HepG2 (cell line): ENCODE results near the gene PLEKHB2. TPM values are rescaled to one million over a fixed set of nuclear protein-coding genes. Genes with fewer than 3 reads are reported as not detected.

Experiments
- ADNP ChIP-seq: sonication (generic); formaldehyde crosslinking; IDR thresholded peaks from 2 replicates; pipeline ENCODE4 v1.4.0; 2020; ENCODE audit warnings: missing genetic modification reagents
- AHDC1 ChIP-seq: sonication (generic); formaldehyde crosslinking; IDR thresholded peaks from 2 replicates; pipeline ENCODE4 v1.5.1; 2020; ENCODE audit warnings: mild to moderate bottlenecking, missing genetic modification reagents, borderline replicate concordance
- DR1 ChIP-seq: sonication (generic); formaldehyde crosslinking; IDR thresholded peaks from 2 replicates; pipeline ENCODE4 v1.8.0; 2021; ENCODE audit warnings: mild to moderate bottlenecking, missing genetic modification reagents, inconsistent platforms
- HDAC1 ChIP-seq: sonication (generic); formaldehyde crosslinking; IDR thresholded peaks from 2 replicates; pipeline ENCODE4 v1.5.1; 2020; ENCODE audit warnings: mild to moderate bottlenecking, missing genetic modification reagents
- HOXA9 ChIP-seq: sonication (generic); formaldehyde crosslinking; IDR thresholded peaks from 2 replicates; pipeline ENCODE4 v1.8.1; 2022; ENCODE audit warnings: missing genetic modification reagents, mild to moderate bottlenecking, moderate library complexity, borderline replicate concordance
- KDM2A ChIP-seq: sonication (generic); formaldehyde crosslinking; IDR thresholded peaks from 2 replicates; pipeline ENCODE4 v1.4.0; 2020; ENCODE audit warnings: low read depth, missing genetic modification reagents, borderline replicate concordance
- KLF13 ChIP-seq: sonication (generic); formaldehyde crosslinking; IDR thresholded peaks from 2 replicates; pipeline ENCODE4 v1.4.0; 2020; ENCODE audit warnings: mild to moderate bottlenecking, missing genetic modification reagents
- MAFK ChIP-seq, 2 experiments: IDR thresholded peaks in 1 of 2; conservative IDR thresholded peaks in 1 of 2; 2 replicates each; pipeline ENCODE4 v1.6.1; 2011; ENCODE audit warnings: improper control_type of control experiment in 2 of 2, low read length in 2 of 2
- PTBP1 ChIP-seq: fragments of 200-400 bp; formaldehyde crosslinking; IDR thresholded peaks from 2 replicates; pipeline ENCODE4 v1.6.1; 2018; ENCODE audit warnings: low read length, low read depth; ENCODE audit not compliant: poor library complexity, severe bottlenecking
- RFXAP ChIP-seq: sonication (generic); formaldehyde crosslinking; IDR thresholded peaks from 2 replicates; pipeline ENCODE4 v1.4.0; 2020; ENCODE audit warnings: missing genetic modification reagents, borderline replicate concordance
- RORA ChIP-seq: sonication (generic); formaldehyde crosslinking; IDR thresholded peaks from 2 replicates; pipeline ENCODE4 v1.5.0; 2020; ENCODE audit warnings: mild to moderate bottlenecking, missing genetic modification reagents, moderate library complexity
- SAP130 ChIP-seq: IDR thresholded peaks from 2 replicates; pipeline ENCODE4 v1.6.1; 2016; ENCODE audit warnings: low read depth
- SMAD3 ChIP-seq: sonication (generic); formaldehyde crosslinking; IDR thresholded peaks from 2 replicates; pipeline ENCODE4 v1.4.0; 2020; ENCODE audit warnings: missing genetic modification reagents
- TCF7 ChIP-seq: sonication (generic); IDR thresholded peaks from 2 replicates; pipeline ENCODE4 v1.6.1; 2016; ENCODE audit warnings: antibody characterized with exemption, low read depth
- ZNF589 ChIP-seq: sonication (generic); formaldehyde crosslinking; conservative IDR thresholded peaks from 2 replicates; pipeline ENCODE4 v1.8.0; 2022; ENCODE audit warnings: mild to moderate bottlenecking, moderate library complexity, missing genetic modification reagents
- ZNF615 ChIP-seq: sonication (generic); formaldehyde crosslinking; IDR thresholded peaks from 2 replicates; pipeline ENCODE4 v1.5.0; 2020; ENCODE audit warnings: mild to moderate bottlenecking, missing genetic modification reagents, borderline replicate concordance
- ZNF670 ChIP-seq: sonication (generic); formaldehyde crosslinking; IDR thresholded peaks from 2 replicates; pipeline ENCODE4 v1.8.0; 2022; ENCODE audit warnings: mild to moderate bottlenecking, missing genetic modification reagents, borderline replicate concordance
- ZNF703 ChIP-seq: sonication (generic); formaldehyde crosslinking; IDR thresholded peaks from 2 replicates; pipeline ENCODE4 v1.5.1; 2020; ENCODE audit warnings: missing genetic modification reagents, mild to moderate bottlenecking, moderate library complexity, borderline replicate concordance
- ZSCAN31 ChIP-seq: sonication (generic); formaldehyde crosslinking; IDR thresholded peaks from 2 replicates; pipeline ENCODE4 v1.5.0; 2020; ENCODE audit warnings: low read depth, mild to moderate bottlenecking, missing genetic modification reagents
- ZSCAN5A ChIP-seq: sonication (generic); formaldehyde crosslinking; IDR thresholded peaks from 2 replicates; pipeline ENCODE4 v1.8.0; 2022; ENCODE audit warnings: mild to moderate bottlenecking, missing genetic modification reagents, borderline replicate concordance
- polyA plus RNA-seq, 8 experiments: library from polyadenylated mRNA; depleted of rRNA in 3 of 8; stranded (reverse) in 7 of 8; unstranded in 1 of 8; fragments of >200 nt; fragmentation: Illumina TruSeq in 4 of 8; extraction: Trizol in 4 of 8; gene quantifications; 2 replicates each; pipeline versions ENCODE4 v1.2.1 to v1.2.3, GENCODE V29; 2011 to 2016; ENCODE audit warnings: low read depth in 4 of 8, missing spikeins in 1 of 8, mixed read lengths in 1 of 8; ENCODE audit not compliant: insufficient read depth in 1 of 8
- total RNA-seq, 5 experiments: library from RNA; depleted of rRNA; stranded (reverse); fragments of >200 nt; fragmentation: Illumina TruSeq; extraction: Trizol; gene quantifications; 2 replicates each; pipeline ENCODE4 v1.2.3, GENCODE V29; 2016; ENCODE audit warnings: low read depth in 1 of 5
- TF ChIP-seq, protein P1 (sequence below): sonication (generic); formaldehyde crosslinking; IDR thresholded peaks from 2 replicates; pipeline ENCODE4 v1.8.0; 2022; ENCODE audit warnings: mild to moderate bottlenecking, missing genetic modification reagents, moderate library complexity

The PLEKHB2 gene
- total and polyA plus RNA-seq, 2 of the 13 experiments (the other 11 are each of a cell fraction or from before 2014, with no cell fraction given): 73.0 to 78.9 TPM

GRCh38 chr2:131093696-131094462 is 11.3 kb upstream of the PLEKHB2 start (continued):
- 0 out of 2 replicates have a peak, but pooled peaks have one; percentile 11 for TF ChIP-seq SMAD3 (CRISPR knock-in tag)
- 0 out of 2 replicates have a peak, but pooled peaks have one; percentile 19 for TF ChIP-seq ZNF589
- TF ChIP-seq HOXA9 (CRISPR knock-in tag): peak; percentile 14; the same call in 1 of the 2 replicates
- TF ChIP-seq TCF7: no peak
- 0 out of 2 replicates have a peak, but pooled peaks have one; percentile 17 for TF ChIP-seq RFXAP
- TF ChIP-seq, protein P1, sequence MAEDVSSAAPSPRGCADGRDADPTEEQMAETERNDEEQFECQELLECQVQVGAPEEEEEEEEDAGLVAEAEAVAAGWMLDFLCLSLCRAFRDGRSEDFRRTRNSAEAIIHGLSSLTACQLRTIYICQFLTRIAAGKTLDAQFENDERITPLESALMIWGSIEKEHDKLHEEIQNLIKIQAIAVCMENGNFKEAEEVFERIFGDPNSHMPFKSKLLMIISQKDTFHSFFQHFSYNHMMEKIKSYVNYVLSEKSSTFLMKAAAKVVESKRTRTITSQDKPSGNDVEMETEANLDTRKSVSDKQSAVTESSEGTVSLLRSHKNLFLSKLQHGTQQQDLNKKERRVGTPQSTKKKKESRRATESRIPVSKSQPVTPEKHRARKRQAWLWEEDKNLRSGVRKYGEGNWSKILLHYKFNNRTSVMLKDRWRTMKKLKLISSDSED: no peak
- TF ChIP-seq ZNF670: 0 out of 2 replicates have a peak, but pooled peaks have one; percentile 67
- TF ChIP-seq ZNF615 (CRISPR knock-in tag): 0 out of 2 replicates have a peak, but pooled peaks have one; percentile 61
- TF ChIP-seq DR1 (CRISPR knock-in tag): no peak
- peak; percentile 66 for TF ChIP-seq HDAC1 (CRISPR knock-in tag)
- TF ChIP-seq ZSCAN5A: 0 out of 2 replicates have a peak, but pooled peaks have one; percentile 44
- no peak for TF ChIP-seq KLF13 (CRISPR knock-in tag)
- peak; percentile 63; the same call in 1 of the 2 replicates for TF ChIP-seq RORA (CRISPR knock-in tag)
- peak; percentile 56; the same call in 1 of the 2 replicates for TF ChIP-seq AHDC1
- TF ChIP-seq SAP130 (CRISPR knock-in tag): peak; percentile 6
- no peak for TF ChIP-seq ZSCAN31 (CRISPR knock-in tag)
- 0 out of 2 replicates have a peak, but pooled peaks have one; percentile 24 for TF ChIP-seq ZNF703 (CRISPR knock-in tag)
- peak; percentile 83; the same call in 1 of the 2 replicates for TF ChIP-seq ADNP
- TF ChIP-seq MAFK (conservative IDR thresholded peaks at IDR 0.05 in 1 of 2, IDR thresholded peaks at IDR 0.05 in 1 of 2; ENCODE audit: low read length in 2 of 2): peak; percentile 55 to 75
- TF ChIP-seq PTBP1: peak; percentile 72
- peak; percentile 60 for TF ChIP-seq KDM2A (CRISPR knock-in tag)
